H1 (cell line): ENCODE data around the gene TMEM108.

Experiments used
- CREB1 ChIP-seq: IDR thresholded peaks from 2 replicates; pipeline ENCODE4 v1.6.1; 2012; ENCODE audit warnings: inconsistent platforms
- EP300 ChIP-seq, 2 experiments: IDR thresholded peaks; 1 replicate in 1 of 2; 2 replicates in 1 of 2; pipeline ENCODE4 v1.6.1; 2011 to 2012; ENCODE audit warnings: low read depth in 2 of 2, low read length in 2 of 2, mild to moderate bottlenecking in 2 of 2, borderline replicate concordance in 1 of 2, inconsistent platforms in 1 of 2, moderate library complexity in 1 of 2
- TF ChIP-seq, protein P1 (sequence below), 3 experiments: IDR thresholded peaks; 1 replicate in 2 of 3; 2 replicates in 1 of 3; pipeline versions ENCODE4 v1.5.1 to v1.6.1; 2011; ENCODE audit warnings: low read length in 3 of 3, mild to moderate bottlenecking in 3 of 3, inconsistent platforms in 2 of 3, low read depth in 1 of 3, moderate library complexity in 1 of 3; ENCODE audit not compliant: insufficient read depth in 1 of 3; ENCODE audit errors: control extremely low read depth in 1 of 3

DNA sequence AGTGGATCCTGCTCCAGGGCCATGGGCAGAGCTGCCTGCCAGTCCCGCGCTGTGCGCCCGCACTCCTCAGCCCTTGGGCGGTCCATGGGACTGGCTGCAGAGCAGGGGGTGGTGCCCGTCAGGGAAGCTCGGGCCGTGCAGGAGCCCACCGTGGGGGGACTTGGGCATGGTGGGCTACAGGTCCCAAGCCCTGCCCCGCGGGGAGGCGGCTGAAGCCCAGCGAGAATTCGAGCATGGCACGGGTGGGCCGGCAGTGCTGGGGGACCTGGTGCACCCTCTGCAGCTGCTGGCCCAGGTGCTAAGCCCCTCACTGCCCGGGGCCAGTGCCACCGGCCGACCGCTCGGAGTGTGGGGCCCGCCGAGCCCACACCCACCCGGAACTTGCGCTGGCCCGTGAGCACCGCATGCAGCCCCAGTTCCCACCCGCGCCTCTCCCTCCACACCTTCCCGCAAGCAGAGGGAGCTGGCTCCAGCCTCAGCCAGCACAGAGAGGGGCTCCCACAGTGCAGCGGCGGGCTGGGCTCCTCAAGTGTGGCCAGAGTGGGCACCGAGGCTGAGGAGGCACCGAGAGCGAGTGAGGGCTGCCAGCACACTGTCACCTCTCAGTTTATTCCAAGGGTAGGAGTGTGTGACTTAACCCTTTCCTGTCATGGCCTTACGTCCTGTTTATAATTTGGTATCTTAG is 129.3 kb downstream of the TMEM108 start:
- TF ChIP-seq CREB1 = no peak
- TF ChIP-seq, protein P1, sequence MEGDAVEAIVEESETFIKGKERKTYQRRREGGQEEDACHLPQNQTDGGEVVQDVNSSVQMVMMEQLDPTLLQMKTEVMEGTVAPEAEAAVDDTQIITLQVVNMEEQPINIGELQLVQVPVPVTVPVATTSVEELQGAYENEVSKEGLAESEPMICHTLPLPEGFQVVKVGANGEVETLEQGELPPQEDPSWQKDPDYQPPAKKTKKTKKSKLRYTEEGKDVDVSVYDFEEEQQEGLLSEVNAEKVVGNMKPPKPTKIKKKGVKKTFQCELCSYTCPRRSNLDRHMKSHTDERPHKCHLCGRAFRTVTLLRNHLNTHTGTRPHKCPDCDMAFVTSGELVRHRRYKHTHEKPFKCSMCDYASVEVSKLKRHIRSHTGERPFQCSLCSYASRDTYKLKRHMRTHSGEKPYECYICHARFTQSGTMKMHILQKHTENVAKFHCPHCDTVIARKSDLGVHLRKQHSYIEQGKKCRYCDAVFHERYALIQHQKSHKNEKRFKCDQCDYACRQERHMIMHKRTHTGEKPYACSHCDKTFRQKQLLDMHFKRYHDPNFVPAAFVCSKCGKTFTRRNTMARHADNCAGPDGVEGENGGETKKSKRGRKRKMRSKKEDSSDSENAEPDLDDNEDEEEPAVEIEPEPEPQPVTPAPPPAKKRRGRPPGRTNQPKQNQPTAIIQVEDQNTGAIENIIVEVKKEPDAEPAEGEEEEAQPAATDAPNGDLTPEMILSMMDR (IDR thresholded peaks at IDR 0.05; ENCODE audit: control extremely low read depth in 1 of 3, insufficient read depth in 1 of 3, low read depth in 1 of 3, low read length in 3 of 3) = no peak
- TF ChIP-seq EP300 (IDR thresholded peaks at IDR 0.05; ENCODE audit: borderline replicate concordance in 1 of 2, low read depth in 2 of 2, low read length in 2 of 2) = no peak
